Activated CD8-positive, alpha-beta memory T cell treated with anti-CD3 and anti-CD28 coated beads for 48 hours (primary cell): ENCODE results near the gene GPR37L1.
"Not testable (repeated sequence)": the region's sequence is repeated elsewhere in the genome, so short reads cannot be mapped to it uniquely, and the experiment has no call there.

ENCODE experiments used
- DNase-seq, 3 experiments: peaks; one replicate each; pipeline ENCODE4 v3.0.0-alpha.2; 2020; ENCODE audit warnings: low read depth in 2 of 3, low spot score in 2 of 3

Gene GPR37L1

DNA sequence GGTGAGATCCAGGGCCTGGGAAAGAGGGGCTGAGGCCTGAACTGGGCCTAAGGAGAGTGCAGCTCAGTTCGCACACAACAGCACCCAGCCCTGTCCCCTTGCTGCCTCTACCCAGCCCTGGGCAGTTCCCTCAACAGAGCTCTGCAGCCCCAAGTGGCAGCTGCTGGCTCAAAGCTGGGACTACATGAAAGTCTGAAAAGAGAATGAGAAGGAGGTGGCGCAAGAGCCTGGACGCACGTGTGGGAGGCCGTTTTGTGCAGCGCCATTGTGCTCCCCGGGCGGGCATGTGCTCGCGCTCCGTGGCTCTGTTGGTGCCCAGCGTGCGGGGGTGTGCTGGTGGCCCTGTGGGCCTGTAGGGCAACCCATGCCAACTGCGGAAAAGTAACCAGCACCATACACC lies 10.3 kb downstream of the GPR37L1 start:
- DNase-seq = no peak

DNA sequence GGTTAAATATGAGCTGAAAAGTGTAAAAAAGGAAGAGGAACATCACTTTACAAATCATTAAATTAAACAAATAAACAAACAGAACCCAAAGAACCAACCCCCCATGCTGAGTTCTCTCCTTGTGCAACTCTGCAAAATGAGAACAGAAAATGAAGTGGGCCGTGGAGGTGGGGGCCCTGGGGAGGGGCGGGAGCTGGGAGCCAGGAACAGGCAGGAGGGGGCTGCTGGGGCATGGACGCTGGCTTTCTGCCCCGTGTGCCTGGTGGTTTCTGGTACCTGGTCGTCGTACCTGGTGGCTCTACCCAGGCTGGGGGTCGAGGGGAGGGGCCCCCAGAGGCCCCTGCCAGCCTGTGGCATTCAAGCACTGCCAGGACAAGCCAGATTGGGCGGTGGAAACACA lies 10.8 kb downstream of the GPR37L1 start:
- DNase-seq = no peak

- no peak for DNase-seq
Measured at GRCh38 chr1:202133989-202134388, 11.3 kb downstream of the GPR37L1 start.

DNA sequence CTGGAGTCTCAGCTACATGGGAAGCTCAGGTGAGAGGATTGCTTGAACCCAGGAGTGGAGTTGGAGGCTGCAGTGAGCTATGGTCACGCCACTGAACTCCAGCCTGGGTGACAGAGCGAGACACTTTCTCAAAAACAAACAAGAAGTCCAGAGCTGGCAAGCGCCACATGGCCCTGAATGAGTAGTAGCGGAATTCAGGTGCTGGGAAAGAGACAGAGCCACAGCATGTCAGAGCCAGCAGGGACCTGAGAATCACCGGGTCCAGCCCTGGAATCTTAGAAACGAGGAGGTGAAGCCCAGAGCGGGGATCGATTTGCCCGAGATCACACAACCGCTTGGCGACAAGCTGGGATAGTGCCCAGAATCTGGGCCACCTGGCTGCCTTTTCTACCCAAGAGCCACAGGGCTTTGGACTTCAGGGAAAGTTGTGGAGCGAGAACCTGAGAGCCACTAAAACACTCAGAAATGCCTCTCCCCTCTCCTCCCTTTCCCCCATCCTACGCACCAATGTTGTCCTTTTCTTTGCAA lies 12.0 kb downstream of the GPR37L1 start:
- no peak for DNase-seq

GRCh38 chr1:202135221-202135721 lies 12.6 kb downstream of the GPR37L1 start:
- DNase-seq = no peak

GRCh38 chr1:202140833-202141232 lies 18.1 kb downstream of the GPR37L1 start:
- no peak for DNase-seq

DNA sequence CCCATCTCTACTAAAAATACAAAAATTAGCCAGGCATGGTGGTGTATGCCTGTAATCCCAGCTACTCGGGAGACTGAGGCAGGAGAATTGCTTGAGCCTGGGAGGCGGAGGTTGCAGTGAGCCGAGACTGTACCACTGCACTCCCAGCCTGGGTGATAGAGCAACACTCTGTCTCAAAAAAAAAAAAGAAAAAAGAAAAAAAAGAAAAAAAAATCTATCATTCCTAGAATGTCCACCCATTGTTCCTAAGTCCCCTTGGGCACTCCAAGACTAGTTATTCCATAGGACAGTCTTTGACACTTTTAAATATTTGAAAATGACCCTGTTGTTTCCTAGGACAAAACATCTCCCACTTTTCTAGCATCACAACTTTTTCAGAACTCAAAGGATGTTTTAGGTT lies 18.8 kb downstream of the GPR37L1 start:
- DNase-seq = not testable (repeated sequence)

GRCh38 chr1:202143011-202143767 lies 20.5 kb downstream of the GPR37L1 start:
- no peak for DNase-seq

GRCh38 chr1:202143768-202144401 lies 21.2 kb downstream of the GPR37L1 start:
- DNase-seq = no peak

- peak in 1 of 3 experiments; percentile 50 for DNase-seq
Measured at GRCh38 chr1:202144402-202145067, 21.8 kb downstream of the GPR37L1 start, which contains the start of gene ARL8A. ARL8A (minus strand) TSS chr1:202144737; CDS start chr1:202144572, 165 bp downstream.

- DNase-seq = peak in 1 of 3 experiments; percentile 34
Measured at GRCh38 chr1:202145068-202145743, 22.5 kb downstream of the GPR37L1 start.

DNA sequence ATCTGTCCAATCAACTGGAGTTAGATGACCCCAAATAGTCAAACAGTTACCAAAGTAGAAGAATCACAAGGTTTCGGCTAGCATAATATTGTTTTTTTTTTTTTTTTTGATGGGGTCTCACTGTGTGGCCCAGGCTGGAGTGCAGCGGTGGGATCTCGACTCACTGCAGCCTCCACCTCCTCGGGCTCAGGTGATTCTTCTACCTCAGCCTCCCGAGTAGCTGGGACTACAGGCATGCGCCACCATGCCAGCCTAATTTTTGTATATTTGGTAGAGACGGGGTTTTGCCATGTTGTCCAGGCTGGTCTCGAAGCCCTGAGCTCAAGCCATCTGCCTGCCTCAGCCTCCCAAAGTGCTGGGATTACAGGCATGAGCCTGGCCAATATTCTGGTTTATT lies 23.0 kb downstream of the GPR37L1 start:
- not testable (repeated sequence) for DNase-seq

- DNase-seq = no peak
Measured at GRCh38 chr1:202146279-202146678, 23.6 kb downstream of the GPR37L1 start.

- DNase-seq = no peak
Measured at GRCh38 chr1:202146993-202147392, 24.3 kb downstream of the GPR37L1 start.

GRCh38 chr1:202148391-202148790 lies 25.7 kb downstream of the GPR37L1 start:
- no peak for DNase-seq

DNA sequence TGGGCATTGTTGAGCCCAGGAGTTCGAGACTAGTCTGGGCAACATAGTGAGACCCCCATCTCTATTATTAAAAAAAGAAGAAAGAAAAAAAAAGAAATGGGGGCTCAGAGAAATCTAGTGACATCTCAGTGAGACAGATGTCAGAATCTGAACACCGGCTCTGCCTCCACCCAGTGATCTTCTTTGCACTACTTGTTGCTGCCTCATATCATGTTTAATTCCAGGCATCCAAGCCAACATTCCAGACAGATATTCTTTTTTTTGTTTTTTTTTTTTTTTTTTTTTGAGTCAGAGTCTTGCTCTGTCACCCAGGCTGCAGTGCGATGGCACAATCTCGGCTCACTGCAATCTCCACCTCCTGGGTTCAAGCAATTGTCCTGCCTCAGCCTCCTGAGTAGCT lies 26.8 kb downstream of the GPR37L1 start:
- DNase-seq = no peak

GRCh38 chr1:202150187-202150586 lies 27.5 kb downstream of the GPR37L1 start:
- DNase-seq = no peak

DNA sequence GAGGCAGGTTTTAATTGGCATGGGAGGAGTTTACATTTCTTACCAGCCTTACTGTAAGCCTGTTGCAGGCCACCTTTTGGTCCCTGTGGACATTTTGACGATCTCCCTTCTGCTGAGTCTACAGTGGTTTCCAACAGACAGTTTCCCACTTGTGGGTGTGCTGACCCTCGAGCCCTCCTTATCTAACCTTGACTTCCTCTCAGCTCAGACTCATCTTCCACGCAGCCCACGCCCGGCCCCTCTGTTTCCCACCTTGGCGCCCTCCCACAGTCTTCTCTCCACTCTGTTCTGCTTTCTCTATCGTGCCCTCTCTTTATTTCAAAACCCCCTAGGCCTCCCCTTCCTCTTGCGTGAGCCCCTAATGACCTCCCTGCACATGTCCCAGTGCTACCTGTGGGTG lies 27.9 kb downstream of the GPR37L1 start:
- DNase-seq = no peak

- DNase-seq = no peak
Measured at GRCh38 chr1:202151045-202151444, 28.3 kb downstream of the GPR37L1 start.

DNA sequence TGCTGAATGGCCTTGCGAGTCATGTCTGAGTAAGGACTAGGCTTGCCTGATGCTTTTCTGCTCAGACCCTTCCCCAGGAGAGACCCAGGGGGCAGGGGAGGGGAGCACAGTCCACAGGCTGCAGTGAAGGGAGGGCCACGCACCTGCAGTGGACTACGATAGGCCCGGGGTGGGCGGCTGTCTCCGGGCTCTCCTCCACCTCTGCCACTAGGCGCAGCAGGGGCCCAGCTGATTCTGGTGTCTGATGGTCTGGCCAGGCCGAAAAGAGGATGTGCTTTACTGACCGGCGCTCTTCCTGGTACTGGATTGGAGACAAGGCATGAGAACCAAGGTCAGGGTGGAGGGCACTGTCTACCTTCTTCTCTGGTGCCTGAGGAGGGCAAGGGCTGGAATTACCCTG lies 29.7 kb downstream of the GPR37L1 start:
- DNase-seq = no peak

- DNase-seq = no peak
Measured at GRCh38 chr1:202153284-202153683, 30.6 kb downstream of the GPR37L1 start.
